Stimulated activated CD8-positive, alpha-beta memory T cell treated with anti-CD3 and anti-CD28 coated beads, Interleukin-2, amount 100 ng/mL, for 1 hour (primary cell): ENCODE results near the gene CSRP1.
A peak's percentile ranks its signal among the peaks of the same experiment; 100 is the strongest.
"Not testable (repeated sequence)": the region's sequence is repeated elsewhere in the genome, so short reads cannot be mapped to it uniquely, and the experiment has no call there.

Source experiments
- DNase-seq, 2 donors: peaks; one replicate each; pipeline ENCODE4 v3.0.0-alpha.2; 2020; ENCODE audit warnings: low read depth in 2 of 2

The CSRP1 gene

DNA sequence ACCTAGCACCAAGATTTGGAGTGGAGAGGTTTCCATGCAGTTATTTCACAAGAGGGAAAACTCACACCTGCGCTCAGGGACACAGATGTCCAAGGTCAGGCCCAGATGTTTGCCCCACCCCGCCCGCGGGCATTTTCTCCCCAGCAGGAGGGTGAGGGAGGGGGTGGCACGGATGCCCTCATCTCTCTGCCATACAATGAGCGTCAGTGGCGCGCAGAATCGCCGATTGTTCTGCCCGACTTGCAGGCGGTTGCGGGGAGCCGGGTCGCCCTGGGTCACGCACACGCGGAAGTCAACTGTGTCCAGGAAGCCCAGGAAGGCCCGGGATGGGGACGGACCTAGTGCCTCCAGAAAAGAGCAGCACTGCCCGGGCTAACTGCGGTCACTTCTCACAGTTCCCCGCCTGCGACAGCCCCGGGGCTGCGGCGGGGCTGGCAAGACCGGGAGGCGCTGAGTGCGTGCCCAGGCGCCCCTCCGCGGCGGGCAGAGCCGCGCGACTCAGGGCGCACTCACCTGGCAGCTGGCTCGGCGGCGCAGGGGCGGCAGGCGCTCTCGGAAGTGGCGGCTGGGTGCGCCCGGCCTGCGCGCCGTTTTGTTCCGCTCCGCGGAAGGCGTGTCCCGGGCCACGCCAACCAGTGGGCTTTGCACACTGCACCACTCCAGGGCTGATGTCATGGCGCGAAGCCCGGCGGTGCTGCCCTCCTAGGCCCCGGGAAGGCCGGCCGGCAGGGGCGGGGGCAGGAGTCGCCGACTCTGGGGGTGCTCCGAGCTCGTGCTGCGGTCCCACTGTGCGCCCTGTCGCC, at the start of gene CSRP1:
Gene CSRP1, minus strand, starts transcription at position 567 of the 803 bp plus-strand sequence. CDS start 10,820 bp downstream, outside the sequence.
- peak; percentile 49 to 69 for DNase-seq

DNA sequence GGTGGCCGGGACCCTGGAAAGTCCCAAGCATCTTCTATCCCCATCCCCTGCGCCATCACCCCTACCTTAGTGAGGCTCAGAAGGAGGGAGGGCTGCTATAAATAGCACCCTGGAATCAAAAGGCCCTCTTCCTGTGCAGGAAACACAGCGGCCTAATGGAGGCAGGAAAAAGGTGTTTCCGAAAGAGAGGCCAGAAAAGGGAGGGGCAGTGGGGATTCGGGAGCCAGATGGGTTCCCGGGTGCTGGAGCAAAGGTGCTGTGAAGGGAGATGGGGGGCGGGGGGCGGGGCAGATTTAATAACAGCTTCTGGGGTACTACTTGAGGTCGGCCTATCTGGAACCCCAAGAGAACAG, 48.6 kb upstream of the CSRP1 start:
- DNase-seq: no peak

DNA sequence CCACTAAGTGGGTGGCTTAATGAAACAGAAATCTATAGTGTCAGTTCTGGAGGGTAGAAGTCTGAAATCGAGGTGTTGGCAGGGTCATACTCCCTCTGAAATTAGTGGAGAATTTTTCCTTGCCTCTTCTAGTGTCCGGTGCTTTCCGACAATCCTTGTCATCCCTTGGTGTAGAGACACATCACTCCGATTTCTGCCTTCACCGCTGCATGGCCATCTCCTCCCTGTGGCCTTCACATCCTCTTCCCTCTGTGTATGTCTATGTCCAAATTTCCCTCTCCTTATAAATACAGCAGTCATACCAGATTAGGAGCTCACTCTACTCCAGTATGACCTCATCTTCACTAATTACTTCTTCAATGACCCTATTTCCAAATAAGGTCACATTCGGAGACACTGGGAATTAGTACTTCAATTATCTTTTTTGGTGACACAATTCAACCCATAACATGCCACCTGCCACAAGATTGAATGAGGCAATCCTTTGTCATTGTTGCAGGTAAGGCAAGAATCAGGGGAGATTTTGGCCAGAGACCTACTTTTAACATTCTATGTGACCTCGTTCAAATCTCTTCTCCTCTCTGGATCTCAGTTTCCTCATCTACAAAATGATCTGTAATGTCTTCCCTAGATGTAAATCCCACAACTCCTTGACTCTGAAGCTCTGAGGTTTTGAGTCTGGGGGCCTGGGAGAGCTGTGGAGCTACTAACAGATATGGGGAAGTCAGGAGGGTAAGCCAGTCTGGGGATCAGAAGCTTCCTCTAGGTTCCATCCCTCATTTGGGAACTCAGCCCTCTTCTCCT, 48.1 kb upstream of the CSRP1 start:
- DNase-seq: no peak

DNA sequence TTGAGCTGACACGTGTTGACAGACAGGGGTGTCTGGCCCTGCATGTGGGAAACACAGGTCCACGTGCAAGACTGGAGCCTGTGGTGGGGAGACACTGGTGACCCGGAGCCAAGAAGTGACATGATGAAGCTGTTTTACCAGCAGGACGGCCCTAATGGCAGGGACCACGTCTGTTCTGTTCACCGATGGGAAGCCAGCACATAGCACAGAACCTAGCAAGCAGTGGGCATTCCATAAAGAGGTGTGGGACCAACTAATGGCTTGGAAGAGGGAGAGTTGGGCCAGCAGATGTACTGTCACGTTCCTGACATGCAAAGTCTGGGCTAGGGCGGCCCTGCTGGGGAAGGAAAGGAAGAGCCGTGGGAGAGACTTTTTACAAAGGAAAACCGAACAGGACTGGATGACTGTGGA, 47.3 kb upstream of the CSRP1 start:
- no peak for DNase-seq

DNA sequence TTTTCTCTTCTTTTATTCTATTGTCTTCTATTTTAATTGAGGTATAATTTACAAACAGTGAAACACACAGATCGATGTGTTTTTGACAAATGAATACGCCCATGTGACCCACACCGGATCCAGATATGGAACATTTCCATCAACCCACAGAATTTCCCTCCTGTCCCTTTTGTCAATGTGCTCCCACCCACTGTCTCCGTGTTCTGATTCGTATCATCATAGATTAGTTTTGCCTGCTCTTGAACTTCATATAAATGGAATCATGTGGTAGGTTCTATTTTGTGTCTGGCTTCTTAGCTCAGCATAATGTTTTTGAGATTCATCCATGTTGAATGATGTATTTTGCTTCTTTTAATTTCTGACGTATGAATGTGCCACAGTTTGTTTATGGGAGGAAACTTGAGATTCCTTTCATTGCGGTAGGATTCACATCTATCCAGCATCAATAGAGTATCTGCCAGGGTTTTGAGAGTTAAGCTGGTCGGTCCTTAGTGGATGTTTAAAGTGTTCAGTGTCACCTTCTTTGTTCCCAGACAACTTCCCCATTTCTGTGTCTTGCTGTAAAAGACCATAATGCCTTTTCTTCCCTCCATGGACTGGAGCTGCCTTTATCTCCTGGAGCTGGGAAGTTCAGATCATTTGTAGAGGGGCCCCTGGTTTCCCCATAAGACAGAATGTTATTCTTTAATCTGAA, 46.7 kb upstream of the CSRP1 start:
- DNase-seq: no peak

DNA sequence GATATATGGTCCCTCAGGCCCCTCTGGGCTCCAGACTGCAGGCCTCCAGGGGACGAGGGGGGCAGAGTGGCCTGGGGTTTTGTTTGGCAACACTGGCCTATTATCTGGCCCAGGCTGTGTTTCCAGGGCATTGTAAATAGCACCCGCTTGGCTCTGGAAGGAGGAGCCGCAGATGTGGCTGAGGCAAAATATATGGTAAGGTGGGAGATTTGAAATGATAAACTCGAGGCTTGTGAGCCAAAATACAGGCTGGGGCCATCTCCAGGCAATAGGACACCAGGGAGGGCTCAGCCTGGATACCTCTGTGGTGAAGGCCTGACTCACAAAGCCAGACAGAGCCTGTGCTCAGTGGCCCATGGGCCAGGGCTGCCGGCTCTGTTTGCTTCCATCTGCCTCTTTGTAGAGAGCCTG, 46.0 kb upstream of the CSRP1 start:
- DNase-seq: no peak

DNA sequence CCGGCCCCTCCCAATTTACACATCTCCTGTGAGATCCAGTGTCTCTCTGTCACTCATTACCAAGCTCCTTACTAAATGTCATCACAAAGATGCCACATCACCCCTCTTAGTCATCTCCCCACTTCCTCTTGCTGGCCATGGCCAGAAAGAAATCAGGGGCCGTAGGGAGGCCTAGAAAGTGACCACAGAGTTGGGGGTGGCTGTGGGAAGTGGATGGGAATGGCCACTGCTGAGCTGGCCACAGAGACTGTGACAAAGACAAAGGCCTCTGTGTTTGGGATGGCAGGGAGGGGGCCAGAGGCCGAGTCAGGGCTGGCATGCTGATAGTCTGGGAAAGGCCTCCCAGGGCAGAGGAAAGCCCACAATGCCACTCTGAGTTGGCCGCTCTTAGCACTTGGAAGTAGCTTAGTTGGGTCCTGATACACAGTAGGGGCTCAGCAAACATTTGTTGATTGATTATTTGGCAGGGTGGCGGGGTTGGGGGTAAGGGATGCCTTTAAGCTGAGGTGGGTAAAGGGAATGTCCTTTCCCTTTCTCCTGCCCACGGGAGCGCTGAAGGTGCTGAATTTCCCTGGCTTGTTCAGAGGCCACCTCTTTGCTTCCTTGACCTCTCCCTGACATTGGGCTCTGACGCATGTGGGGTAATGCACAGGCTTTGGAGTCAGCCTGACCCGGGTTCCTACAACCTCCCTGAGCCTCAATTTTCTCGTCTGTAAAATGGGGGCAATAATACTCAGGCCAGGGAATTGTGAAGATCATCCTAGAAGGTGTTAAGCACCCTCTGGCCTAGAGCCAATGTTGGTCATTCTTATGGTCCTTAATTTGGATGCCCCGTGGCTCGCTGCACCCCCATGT, 45.2 kb upstream of the CSRP1 start:
- DNase-seq: no peak

DNA sequence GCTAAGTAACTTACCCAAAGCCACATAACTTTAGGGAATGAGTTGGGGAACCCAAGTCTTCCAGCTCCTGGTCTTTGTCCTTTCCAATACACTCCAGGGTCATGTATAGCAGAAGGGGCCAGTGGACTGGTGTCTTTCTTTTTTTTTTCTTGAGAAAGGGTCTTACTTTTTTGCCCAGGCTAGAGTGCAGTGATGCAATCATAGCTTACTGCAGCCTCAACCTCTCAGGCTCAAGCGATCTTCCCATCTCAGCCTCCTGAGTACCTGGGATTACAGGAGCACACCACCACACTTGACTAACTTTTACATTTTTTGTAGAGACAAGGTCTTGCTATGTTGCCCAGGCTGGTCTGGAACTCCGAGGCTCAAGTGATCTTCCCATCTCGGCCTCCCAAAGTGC, 44.2 kb upstream of the CSRP1 start:
- DNase-seq: no peak

DNA sequence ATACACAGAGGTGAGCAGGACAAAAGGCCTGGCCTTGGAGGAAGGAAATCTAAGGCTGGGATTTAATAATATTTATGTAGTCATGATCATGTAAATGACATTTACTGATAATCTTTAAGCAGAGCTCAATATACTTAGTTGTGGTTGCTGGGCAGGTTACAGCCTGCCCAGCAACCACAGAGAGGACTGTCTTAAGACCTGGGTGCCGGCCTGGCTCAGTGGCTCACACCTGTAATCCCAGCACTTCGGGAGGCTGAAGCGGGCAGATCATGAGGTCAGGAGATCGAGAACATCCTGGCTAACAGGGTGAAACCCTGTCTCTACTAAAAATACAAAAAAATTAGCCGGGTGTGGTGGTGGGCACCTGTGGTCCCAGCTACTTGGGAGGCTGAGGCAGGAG, 42.6 kb upstream of the CSRP1 start:
- not testable (repeated sequence) for DNase-seq

DNA sequence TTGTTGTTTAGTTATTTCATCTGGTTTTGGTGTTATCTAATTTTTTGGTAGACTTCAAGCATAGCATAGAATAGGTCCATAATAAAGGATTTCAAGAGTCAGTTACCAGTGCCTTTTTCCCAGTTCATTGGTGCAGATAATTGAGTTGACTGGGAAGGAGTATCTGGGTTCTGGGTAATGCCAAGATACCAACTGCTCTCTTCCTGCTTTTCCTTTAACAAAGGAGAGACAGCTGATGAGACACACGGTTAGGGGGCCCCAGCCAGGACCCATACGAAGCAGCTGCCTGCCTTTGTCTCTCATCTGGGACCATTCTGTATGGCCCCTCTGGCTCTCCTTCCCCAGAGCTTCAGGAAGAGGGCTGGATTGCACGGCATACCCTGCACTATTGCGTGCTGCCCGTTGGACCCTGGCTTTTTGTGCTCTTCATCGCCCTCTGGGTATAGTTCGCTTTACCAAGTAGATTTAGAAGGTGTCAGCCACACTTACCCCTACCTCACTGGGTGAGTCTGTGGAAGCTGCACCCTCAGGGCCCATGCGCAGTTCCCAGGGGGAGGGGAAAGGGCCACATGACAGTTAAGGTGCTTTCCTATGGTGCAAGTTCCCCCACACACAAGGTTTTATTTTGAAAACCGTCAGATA, 39.0 kb upstream of the CSRP1 start:
- DNase-seq: no peak

DNA sequence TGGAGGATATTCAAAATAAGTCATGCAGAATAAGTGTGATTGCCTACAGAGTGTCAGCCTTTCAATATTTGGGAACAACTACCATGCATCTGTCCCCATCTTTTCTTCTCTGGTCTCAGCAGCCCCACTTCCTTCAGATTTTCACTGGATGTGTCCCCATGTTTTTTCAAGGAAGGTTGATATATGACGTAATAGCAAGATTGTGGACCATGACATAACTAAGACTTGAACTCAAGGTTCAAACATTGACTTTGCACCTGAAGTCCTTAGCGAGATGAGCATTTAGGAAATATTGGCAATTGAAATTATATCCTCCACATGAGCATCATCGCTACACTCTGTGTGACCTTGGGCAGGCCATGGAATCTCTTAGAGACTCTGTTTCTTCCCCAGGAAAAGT, 37.8 kb upstream of the CSRP1 start:
- no peak for DNase-seq

DNA sequence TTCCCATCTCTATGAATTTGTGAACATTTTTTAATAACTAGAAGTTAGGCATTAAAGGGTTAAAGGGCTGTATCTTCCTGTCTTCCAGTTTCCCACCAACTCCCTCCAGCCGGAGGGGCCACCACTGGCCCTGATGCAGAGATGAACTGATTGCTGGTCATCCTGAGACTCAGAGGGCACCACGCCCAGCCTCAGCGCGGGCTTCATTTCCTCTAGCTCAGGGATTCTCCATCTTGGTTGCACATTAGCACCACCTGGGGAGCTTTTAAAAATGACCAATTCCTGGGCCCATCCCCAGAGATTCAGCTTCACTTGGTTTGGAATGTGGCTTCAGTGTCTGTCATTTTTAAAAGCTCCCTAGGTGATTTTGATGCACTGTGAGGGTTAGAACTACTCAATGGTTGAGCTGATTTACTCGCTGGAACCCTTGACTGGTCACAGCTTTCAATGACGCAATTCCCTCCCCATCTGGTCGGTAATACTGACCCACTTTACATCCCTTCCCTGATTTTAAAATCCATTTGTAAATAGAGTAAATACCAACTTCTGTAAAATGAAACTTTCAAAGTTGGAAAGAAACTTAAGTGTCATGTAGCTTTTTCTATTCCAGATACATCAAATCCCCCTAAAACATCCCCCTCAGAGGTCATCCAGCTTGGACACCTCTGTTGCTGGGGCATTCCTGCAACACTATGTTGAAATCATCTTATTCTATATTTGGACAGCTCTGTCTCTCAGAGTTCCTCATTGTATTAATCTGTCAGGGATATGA, 37.1 kb upstream of the CSRP1 start:
- no peak for DNase-seq

DNA sequence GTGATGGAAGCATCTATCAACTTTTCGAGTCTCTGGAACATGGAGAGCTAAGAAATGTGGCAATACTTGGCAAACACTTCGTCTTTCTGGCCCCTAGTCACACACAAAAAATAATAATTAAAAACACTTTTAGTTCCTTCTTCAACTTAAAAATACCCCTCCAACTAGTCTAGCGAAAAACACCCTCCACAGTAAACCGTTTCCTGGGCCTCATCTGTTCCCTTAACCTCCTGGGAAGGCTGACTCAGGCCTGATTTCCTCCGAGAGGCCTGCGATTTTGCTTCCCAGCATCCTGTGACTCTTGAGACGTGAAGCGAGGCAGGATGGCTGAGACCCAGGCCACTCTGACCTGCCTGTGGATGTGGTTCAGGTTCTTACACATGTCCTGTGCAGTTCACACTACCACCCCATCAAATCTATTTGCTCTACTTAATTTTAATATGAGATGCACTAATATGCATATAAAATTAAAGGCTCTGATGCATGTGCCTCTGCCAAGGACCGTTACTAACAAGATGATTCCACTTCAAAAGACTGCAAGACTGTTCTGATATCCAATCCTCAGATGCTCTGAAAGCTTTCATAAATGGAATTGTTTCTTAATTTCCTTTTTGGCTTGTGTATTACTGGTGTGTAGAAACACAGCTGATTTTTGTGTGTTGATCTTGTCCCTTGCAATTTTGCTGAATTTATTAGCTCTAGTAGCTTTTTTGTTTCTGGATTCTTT, 35.5 kb upstream of the CSRP1 start:
- DNase-seq: no peak

DNA sequence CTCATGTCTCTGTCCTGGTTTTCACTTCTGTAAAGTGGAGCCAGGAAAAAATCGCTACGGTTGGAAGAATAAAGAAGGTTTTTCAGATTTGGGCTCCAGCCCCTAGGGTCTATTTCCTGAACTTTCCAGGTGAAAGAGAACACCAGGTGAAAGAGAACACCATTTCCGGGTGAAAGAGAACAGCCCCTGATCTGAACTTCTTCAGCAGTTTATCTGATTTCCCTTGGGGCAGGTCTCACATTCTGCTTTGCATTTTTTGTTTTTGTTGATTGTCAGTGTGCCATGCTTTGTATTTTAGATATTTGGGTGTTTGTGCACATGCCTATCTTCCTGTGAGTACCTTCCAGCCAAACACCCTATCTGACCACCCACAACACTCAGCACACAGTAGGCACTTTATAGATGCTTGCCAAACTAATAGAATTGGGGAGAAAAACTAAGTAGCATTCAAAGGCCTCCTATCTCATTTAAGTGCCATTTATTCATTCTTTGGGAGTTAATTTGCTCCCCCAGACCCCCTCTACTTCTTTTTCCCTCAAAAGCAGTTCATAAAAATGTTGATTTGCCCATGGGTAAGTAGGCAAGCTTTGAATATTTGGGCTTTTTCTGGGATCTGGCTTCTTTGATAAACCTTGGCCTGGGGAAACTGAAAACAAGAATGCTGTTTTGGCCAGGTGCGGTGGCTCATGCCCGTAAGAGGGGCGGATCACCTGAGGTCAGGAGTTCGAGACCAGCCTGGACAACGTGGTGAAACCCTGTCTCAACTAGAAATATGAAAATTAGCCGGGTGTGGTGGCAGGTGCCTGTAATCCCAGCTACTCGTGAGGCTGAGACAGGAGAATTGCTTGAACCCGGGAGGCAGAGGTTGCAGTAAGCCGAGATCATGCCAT, 34.2 kb upstream of the CSRP1 start:
- no peak for DNase-seq

DNA sequence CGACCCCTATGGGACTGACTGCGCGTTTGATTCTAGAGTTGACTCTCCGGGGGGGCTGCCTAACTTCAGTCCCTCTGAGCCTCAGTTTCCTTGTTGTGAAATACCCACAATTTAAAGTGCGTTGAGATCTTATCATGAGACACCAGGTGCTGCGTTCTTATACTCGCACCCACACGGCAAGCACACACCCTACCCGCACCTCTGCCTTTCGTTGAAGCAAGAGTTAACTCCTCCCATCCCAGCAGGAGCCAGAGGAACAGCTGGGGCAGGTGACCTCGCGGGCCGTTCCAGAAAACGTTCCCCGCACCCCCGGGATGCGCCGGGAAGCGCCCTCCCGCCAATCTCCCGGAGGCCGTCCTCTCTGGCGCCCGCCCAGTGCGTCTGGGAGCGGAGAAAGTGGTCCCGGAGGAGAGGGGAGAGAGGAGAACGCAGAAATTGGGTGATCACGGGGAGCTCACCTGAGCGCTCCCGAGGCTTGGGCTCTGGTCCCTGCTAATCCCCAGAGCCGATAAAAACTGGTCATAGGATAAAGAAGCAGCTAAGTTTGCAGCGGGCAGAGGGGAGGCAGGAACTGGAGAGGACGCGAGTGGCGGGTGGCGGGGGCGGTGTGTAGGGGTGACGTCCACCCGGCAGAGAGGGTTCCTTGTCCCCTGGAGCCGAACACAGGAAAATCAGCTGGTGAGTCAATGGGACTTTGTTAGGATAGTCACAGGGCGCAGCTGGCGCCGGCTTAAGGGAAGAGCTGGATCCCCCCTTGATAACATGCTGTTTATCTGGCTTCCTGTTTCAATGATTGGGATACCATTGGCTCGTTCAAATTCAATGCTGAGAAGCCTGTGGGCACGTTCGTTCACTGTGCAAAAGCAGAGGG, 32.9 kb upstream of the CSRP1 start:
- DNase-seq: no peak

DNA sequence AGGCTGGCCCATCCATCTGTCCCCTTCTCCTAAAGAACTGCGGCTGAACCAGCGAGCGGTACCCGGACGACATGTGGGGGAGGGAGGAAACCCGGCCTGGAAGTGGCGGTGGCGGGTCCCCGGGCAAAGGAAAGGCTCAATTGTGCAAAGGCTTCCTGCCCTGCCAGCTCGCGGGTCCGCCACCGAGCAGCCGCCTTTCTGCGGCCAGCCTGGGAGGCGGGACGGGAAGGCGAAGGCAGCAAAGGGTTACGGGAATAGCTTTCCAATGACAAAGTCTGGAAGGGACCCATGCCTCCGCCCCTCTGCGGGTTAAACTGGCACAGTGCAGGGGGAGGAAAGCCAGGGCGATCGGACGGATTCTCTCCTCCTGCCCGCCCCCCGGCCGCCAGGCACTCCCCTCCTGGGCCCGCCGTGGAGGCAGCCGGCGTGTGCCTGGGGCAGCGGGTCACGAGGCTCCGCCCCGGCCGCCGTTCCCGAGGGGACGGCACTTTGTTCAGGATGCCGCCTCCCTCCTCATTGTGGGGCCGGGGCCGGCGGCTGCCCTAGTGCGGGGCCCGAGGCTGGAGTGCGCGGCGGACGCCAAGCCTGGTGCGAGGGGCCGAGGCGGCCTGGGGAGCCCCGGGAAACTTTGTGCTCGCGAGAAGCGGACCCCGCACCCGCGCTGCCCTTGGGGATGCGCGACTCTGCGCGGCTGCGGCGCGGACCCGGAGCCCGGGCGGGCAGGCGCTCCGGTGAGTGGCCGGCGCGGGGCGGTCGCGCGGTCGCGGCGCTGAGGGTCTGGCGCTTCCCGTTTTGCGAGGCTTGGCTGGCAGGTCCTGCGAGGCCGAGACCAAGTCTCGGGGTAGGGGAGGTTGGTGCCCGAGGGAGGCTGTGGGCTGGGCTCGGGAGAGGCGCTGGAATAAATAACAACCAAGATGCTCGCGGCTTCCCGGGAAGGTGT, 32.0 kb upstream of the CSRP1 start, which contains the start of gene NAV1:
Gene NAV1, plus strand, starts transcription at position 516 of the 940 bp plus-strand sequence. CDS start 83,758 bp downstream, outside the sequence.
- DNase-seq: no peak
